OCI-LY1 (cell line): ENCODE data around the gene ZNF785.

Source experiments
- EZH2 ChIP-seq: fragments of 200-600 bp; sonication (generic), shearing (Covaris generic); IDR thresholded peaks from 2 replicates; pipeline ENCODE4 v1.8.0; 2017; ENCODE audit warnings: borderline replicate concordance, mixed run types, mild to moderate bottlenecking, antibody characterized with exemption, low read length, moderate library complexity, mixed read lengths
- TF ChIP-seq, protein P1 (sequence below): fragments of 200-600 bp; sonication (generic), shearing (Covaris generic); IDR thresholded peaks from 2 replicates; pipeline ENCODE4 v1.5.1; 2017; ENCODE audit warnings: mild to moderate bottlenecking, antibody characterized with exemption, low read length, moderate library complexity, mixed read lengths

DNA sequence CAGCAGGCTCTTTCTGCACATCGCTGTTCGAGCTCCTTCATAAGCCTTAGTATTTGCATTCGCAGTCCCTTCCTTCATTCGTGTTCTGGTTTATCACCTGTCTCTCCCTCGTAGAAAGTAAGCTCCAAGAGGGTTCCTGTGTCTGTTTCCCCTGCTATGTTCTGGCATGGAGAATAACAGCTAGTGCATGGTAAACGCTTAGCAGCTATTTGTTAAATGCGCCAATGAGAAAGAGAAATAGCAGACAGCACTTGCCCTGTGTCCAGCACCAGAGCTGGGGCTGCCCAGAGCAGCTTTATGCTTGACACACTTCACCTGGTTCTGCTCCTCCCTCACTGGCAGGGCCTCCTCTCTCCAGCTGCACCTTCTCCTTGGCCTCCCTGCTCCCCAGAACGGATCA lies 19.5 kb downstream of the ZNF785 start:
- TF ChIP-seq, protein P1, sequence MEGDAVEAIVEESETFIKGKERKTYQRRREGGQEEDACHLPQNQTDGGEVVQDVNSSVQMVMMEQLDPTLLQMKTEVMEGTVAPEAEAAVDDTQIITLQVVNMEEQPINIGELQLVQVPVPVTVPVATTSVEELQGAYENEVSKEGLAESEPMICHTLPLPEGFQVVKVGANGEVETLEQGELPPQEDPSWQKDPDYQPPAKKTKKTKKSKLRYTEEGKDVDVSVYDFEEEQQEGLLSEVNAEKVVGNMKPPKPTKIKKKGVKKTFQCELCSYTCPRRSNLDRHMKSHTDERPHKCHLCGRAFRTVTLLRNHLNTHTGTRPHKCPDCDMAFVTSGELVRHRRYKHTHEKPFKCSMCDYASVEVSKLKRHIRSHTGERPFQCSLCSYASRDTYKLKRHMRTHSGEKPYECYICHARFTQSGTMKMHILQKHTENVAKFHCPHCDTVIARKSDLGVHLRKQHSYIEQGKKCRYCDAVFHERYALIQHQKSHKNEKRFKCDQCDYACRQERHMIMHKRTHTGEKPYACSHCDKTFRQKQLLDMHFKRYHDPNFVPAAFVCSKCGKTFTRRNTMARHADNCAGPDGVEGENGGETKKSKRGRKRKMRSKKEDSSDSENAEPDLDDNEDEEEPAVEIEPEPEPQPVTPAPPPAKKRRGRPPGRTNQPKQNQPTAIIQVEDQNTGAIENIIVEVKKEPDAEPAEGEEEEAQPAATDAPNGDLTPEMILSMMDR, result no peak
- no peak for TF ChIP-seq EZH2
